Upper lobe of right lung (tissue), 1 donor: Measurements from ENCODE around the gene RFTN2. TPM values are rescaled to one million over a fixed set of nuclear protein-coding genes. Genes with fewer than 3 reads are reported as not detected.

Experiments used
- ATAC-seq: fragments of 200-7000 bp; cut with Tn5 transposase; one replicate; pipeline ENCODE4 v1.9.1; 2020; ENCODE audit warnings: mild to moderate bottlenecking, moderate library complexity
- DNase-seq: peaks from one replicate; pipeline ENCODE4 v3.0.0-alpha.2; 2020
- H3K27ac ChIP-seq: fragments of 200-600 bp; one replicate; pipeline ENCODE4 v1.8.0; 2022
- H3K27me3 ChIP-seq: fragments of 200-600 bp; one replicate; pipeline ENCODE4 v1.8.0; 2022; ENCODE audit warnings: mild to moderate bottlenecking
- H3K36me3 ChIP-seq: fragments of 200-600 bp; one replicate; pipeline ENCODE4 v1.8.0; 2022
- H3K4me1 ChIP-seq: fragments of 200-600 bp; one replicate; pipeline ENCODE4 v1.8.0; 2022
- H3K4me3 ChIP-seq: fragments of 200-600 bp; one replicate; pipeline ENCODE4 v1.8.0; 2022; ENCODE audit warnings: mild to moderate bottlenecking
- H3K9me3 ChIP-seq: fragments of 200-600 bp; one replicate; pipeline ENCODE4 v1.8.0; 2022
- CTCF ChIP-seq: fragments of 200-600 bp; IDR thresholded peaks from one replicate; pipeline ENCODE4 v1.8.0; 2022; ENCODE audit warnings: antibody characterized with exemption
- intact Hi-C: fragments of 100-400 bp; cut with DNase I; formaldehyde crosslinking; loops from one replicate; pipeline ENCODE4 v1.11.0; 2022
- total RNA-seq: library from RNA; stranded (reverse); fragmentation: NEBNext Ultra II Directional; extraction: Animal tissue kit (Norgen Biotek cat#: 25700); gene quantifications from one replicate; pipeline ENCODE4 v1.2.1, GENCODE V29; 2021
- donor health status: DM: no; HTN: yes; CAD: no; lungs with severe emphysema.

The RFTN2 gene
- total RNA-seq, 1 donor from 2014 or later = 12.3 TPM

- Histone ChIP-seq H3K27me3 (no peaks in the 10 kb centered on the region), H3K9me3 (no peaks in the 10 kb centered on the region), H3K4me3 (no peak overlapping the region), H3K36me3 (no peaks in the 10 kb centered on the region), H3K4me1 (no peaks in the 10 kb centered on the region), H3K27ac (no peak overlapping the region)
- DNase-seq (no peak), ATAC-seq (no peak)
- TF ChIP-seq CTCF = no peak
- intact Hi-C loops = no loop called here
Measured at GRCh38 chr2:197669077-197669476, 6.3 kb downstream of the RFTN2 start.

GRCh38 chr2:197668296-197668695, 7.1 kb downstream of the RFTN2 start:
- H3K9me3 ChIP-seq = no peaks in the 10 kb centered on the region
- intact Hi-C loops = no loop called here
- H3K36me3 ChIP-seq = no peaks in the 10 kb centered on the region
- H3K27me3 ChIP-seq = no peaks in the 10 kb centered on the region
- H3K27ac ChIP-seq = no peak overlapping the region
- DNase-seq (no peak), ATAC-seq (peak; percentile 23)
- H3K4me3 ChIP-seq = no peak overlapping the region
- TF ChIP-seq CTCF = no peak
- no peaks in the 10 kb centered on the region for H3K4me1 ChIP-seq

GRCh38 chr2:197666277-197666676, 9.1 kb downstream of the RFTN2 start:
- Histone ChIP-seq H3K27me3 (no peaks in the 10 kb centered on the region), H3K27ac (no peak overlapping the region), H3K36me3 (no peaks in the 10 kb centered on the region), H3K9me3 (no peaks in the 10 kb centered on the region), H3K4me1 (no peaks in the 10 kb centered on the region), H3K4me3 (no peak overlapping the region)
- ATAC-seq (no peak), DNase-seq (no peak)
- intact Hi-C loops = no loop called here
- TF ChIP-seq CTCF = no peak

- intact Hi-C loops = no loop called here
- ATAC-seq (no peak), DNase-seq (no peak)
- no peaks in the 10 kb centered on the region for H3K9me3 ChIP-seq
- no peaks in the 10 kb centered on the region for H3K27me3 ChIP-seq
- no peak for TF ChIP-seq CTCF
- H3K36me3 ChIP-seq = no peaks in the 10 kb centered on the region
- H3K4me1 ChIP-seq = no peaks in the 10 kb centered on the region
- no peak overlapping the region for H3K27ac ChIP-seq
- no peak overlapping the region for H3K4me3 ChIP-seq
Measured at GRCh38 chr2:197661626-197662025, 13.8 kb downstream of the RFTN2 start.

- no peak overlapping the region for H3K27ac ChIP-seq
- no peaks in the 10 kb centered on the region for H3K4me1 ChIP-seq
- no peaks in the 10 kb centered on the region for H3K27me3 ChIP-seq
- H3K4me3 ChIP-seq = no peak overlapping the region
- H3K36me3 ChIP-seq = no peaks in the 10 kb centered on the region
- TF ChIP-seq CTCF = no peak
- DNase-seq (no peak), ATAC-seq (no peak)
- H3K9me3 ChIP-seq = no peaks in the 10 kb centered on the region
- intact Hi-C loops = no loop called here
Measured at GRCh38 chr2:197657562-197657961, 17.8 kb downstream of the RFTN2 start.

GRCh38 chr2:197647961-197648690, 27.3 kb downstream of the RFTN2 start:
- H3K27ac ChIP-seq = peak overlapping the region; percentile 12
- ATAC-seq = no peak
- H3K4me1 ChIP-seq = no peaks in the 10 kb centered on the region
- H3K4me3 ChIP-seq = no peak overlapping the region
- H3K9me3 ChIP-seq = no peaks in the 10 kb centered on the region
- H3K27me3 ChIP-seq = no peaks in the 10 kb centered on the region
- intact Hi-C loops = no loop called here
- TF ChIP-seq CTCF = no peak
- H3K36me3 ChIP-seq = no peaks in the 10 kb centered on the region
- no peak for DNase-seq
